ENCODE results near the gene DYNC1H1. TPM values are rescaled to one million over a fixed set of nuclear protein-coding genes. Genes with fewer than 3 reads are reported as not detected.

DYNC1H1 gene
- total RNA-seq, 1 experiment from 2014 or later = 361 TPM

- no peaks in the 10 kb centered on the region for H3K27me3 ChIP-seq (ENCODE audit: insufficient read depth, low read length)
- RAD21 ChIA-PET (ENCODE audit: low non-redundant PET in 1 of 2, low total read pairs in 2 of 2, uncharacterized antibody in 2 of 2, unreplicated experiment in 2 of 2) = interaction anchor here (1.0 to 1.9 kb wide), 3 partner anchors 17 to 251 kb away, joined by 3 to 10 read pairs (median 4); no protein-coding TSS in a partner anchor
- peak overlapping the region; percentile 73 for H2AFZ ChIP-seq (ENCODE audit: low read depth, low read length, poor library complexity, severe bottlenecking)
- H3K4me1 ChIP-seq (ENCODE audit: control insufficient read depth in 1 of 2, insufficient read depth in 2 of 2, low read length in 2 of 2) = peaks cover 12 to 17% of the 10 kb centered on the region in 2 experiments
- peak; percentile 91 for DNase-seq (ENCODE audit: low read depth, low spot score)
- no TSS peak for BruUV-seq (replicated peaks)
- CTCF ChIA-PET = interaction anchor here (0.6 to 3.2 kb wide), 8 partner anchors 15 to 253 kb away, joined by 3 to 45 read pairs (median 4); no protein-coding TSS in a partner anchor
- H3K9ac ChIP-seq (ENCODE audit: low read length) = peak overlapping the region; percentile 47
- H3K79me2 ChIP-seq (ENCODE audit: insufficient read depth, low read length) = no peaks in the 10 kb centered on the region
- peak; percentile 95 for ATAC-seq
- no peaks in the 10 kb centered on the region for H3K9me2 ChIP-seq (ENCODE audit: insufficient read depth)
- no peaks in the 10 kb centered on the region for H3K36me3 ChIP-seq (ENCODE audit: control insufficient read depth in 1 of 2, insufficient read depth in 2 of 2, low read length in 2 of 2)
- intact Hi-C loops (cut with micrococcal nuclease) = loop anchor here (1.0 kb wide), 2 partner anchors 33 to 251 kb away; no protein-coding TSS in a partner anchor
- peak overlapping the region; percentile 6 to 34; a peak in 3 of 4 replicates for H3K4me3 ChIP-seq (replicated peaks in 1 of 2; ENCODE audit: low read depth in 1 of 2, low read length in 2 of 2)
- peak overlapping the region; percentile 75 for H3K4me2 ChIP-seq (ENCODE audit: low read length)
- POLR2A ChIA-PET = interaction anchor here (0.8 to 1.5 kb wide), 6 partner anchors 9 to 36 kb away, joined by 3 to 13 read pairs (median 4); no protein-coding TSS in a partner anchor
- H4K20me1 ChIP-seq (ENCODE audit: insufficient read depth) = no peaks in the 10 kb centered on the region
- H3K9me3 ChIP-seq (ENCODE audit: control insufficient read depth in 1 of 2, insufficient read depth in 1 of 2, low read depth in 1 of 2, low read length in 2 of 2) = no peaks in the 10 kb centered on the region
- peak overlapping the region; percentile 70 for H3K27ac ChIP-seq (ENCODE audit: low read depth, low read length)
- peak; percentile 64 for TF ChIP-seq EGR1 (IDR thresholded peaks at IDR 0.05; ENCODE audit: low read depth)
- no peak for TF ChIP-seq EZH2 (IDR thresholded peaks at IDR 0.05)
- TF ChIP-seq SIN3A (IDR thresholded peaks at IDR 0.05; ENCODE audit: low read depth) = 0 out of 2 replicates have a peak, but pooled peaks have one; percentile 44
- TF ChIP-seq EZH2phosphoT487 (IDR thresholded peaks at IDR 0.05; ENCODE audit: borderline replicate concordance) = no peak
- TF ChIP-seq RAD21 (IDR thresholded peaks at IDR 0.05; ENCODE audit: low read depth) = peak; percentile 88
- TF ChIP-seq SP1 (IDR thresholded peaks at IDR 0.05; ENCODE audit: low read depth) = no peak; the same call in none of the 2 replicates
- no peak for TF ChIP-seq ZBTB33 (IDR thresholded peaks at IDR 0.05; ENCODE audit: extremely low read depth, insufficient replicate concordance, low read length)
- TF ChIP-seq ZFX (IDR thresholded peaks at IDR 0.05) = no peak
- TF ChIP-seq, protein P1, sequence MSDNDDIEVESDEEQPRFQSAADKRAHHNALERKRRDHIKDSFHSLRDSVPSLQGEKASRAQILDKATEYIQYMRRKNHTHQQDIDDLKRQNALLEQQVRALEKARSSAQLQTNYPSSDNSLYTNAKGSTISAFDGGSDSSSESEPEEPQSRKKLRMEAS (IDR thresholded peaks at IDR 0.05) = peak; percentile 60; the same call in 1 of the 2 replicates
- TF ChIP-seq POLR2A (IDR thresholded peaks at IDR 0.05; ENCODE audit: borderline replicate concordance, extremely low read depth, insufficient read depth, insufficient read length) = no peak
- TF ChIP-seq TCF7L2 (IDR thresholded peaks at IDR 0.05; ENCODE audit: borderline replicate concordance, extremely low read depth, insufficient read depth, insufficient read length) = no peak
- TF ChIP-seq FOSL1 (IDR thresholded peaks at IDR 0.05; ENCODE audit: low read depth) = no peak
- TF ChIP-seq, protein P2, sequence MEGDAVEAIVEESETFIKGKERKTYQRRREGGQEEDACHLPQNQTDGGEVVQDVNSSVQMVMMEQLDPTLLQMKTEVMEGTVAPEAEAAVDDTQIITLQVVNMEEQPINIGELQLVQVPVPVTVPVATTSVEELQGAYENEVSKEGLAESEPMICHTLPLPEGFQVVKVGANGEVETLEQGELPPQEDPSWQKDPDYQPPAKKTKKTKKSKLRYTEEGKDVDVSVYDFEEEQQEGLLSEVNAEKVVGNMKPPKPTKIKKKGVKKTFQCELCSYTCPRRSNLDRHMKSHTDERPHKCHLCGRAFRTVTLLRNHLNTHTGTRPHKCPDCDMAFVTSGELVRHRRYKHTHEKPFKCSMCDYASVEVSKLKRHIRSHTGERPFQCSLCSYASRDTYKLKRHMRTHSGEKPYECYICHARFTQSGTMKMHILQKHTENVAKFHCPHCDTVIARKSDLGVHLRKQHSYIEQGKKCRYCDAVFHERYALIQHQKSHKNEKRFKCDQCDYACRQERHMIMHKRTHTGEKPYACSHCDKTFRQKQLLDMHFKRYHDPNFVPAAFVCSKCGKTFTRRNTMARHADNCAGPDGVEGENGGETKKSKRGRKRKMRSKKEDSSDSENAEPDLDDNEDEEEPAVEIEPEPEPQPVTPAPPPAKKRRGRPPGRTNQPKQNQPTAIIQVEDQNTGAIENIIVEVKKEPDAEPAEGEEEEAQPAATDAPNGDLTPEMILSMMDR (IDR thresholded peaks at IDR 0.05 in 2 of 3, conservative IDR thresholded peaks at IDR 0.05 in 1 of 3; ENCODE audit: borderline replicate concordance in 1 of 3, insufficient read depth in 1 of 3, low read depth in 2 of 3, low read length in 2 of 3) = peak; percentile 57 to 88 (median 65)
- no peak; the same call in 1 of the 2 replicates for TF ChIP-seq POLR2AphosphoS5 (IDR thresholded peaks at IDR 0.05; ENCODE audit: low read depth, low read length)
- peak; percentile 64; the same call in 1 of the 2 replicates for TF ChIP-seq CBX3 (IDR thresholded peaks at IDR 0.05; ENCODE audit: low read depth)
- TF ChIP-seq SRF (IDR thresholded peaks at IDR 0.05; ENCODE audit: low read depth) = no peak; the same call in 1 of the 2 replicates
- TF ChIP-seq ZNF274 (IDR thresholded peaks at IDR 0.05; ENCODE audit: low read depth, low read length) = no peak
- no peak for TF ChIP-seq CEBPB (IDR thresholded peaks at IDR 0.05; ENCODE audit: low read depth)
- no peak for TF ChIP-seq ELF1 (IDR thresholded peaks at IDR 0.05; ENCODE audit: borderline replicate concordance, low read depth)
Observed at GRCh38 chr14:102063109-102063807, 98.9 kb downstream of the DYNC1H1 start.

Data from HCT116 (cell line).